ENCODE results near the gene YJU2.

Gene YJU2

GRCh38 chr19:4301590-4302242, 54.8 kb downstream of the YJU2 start:
- DNase-seq: no peak

- DNase-seq: no peak
These were observed 55.4 kb downstream of the YJU2 start, which contains the start of gene TMIGD2 for GRCh38 chr19:4302243-4302640. Gene TMIGD2 (minus strand): TSS chr19:4302389. CDS start chr19:4302385, 4 bp downstream.

- DNase-seq: no peak
These were observed 57.1 kb downstream of the YJU2 start for GRCh38 chr19:4303819-4304537.

GRCh38 chr19:4304538-4305256, 57.8 kb downstream of the YJU2 start, which contains the start of gene FSD1:
Gene FSD1 (plus strand): TSS chr19:4304598. CDS start chr19:4304747, 149 bp downstream.
- no peak for DNase-seq

- no peak for DNase-seq
These were observed 58.4 kb downstream of the YJU2 start for GRCh38 chr19:4305257-4305612.

- DNase-seq: no peak
These were observed 58.8 kb downstream of the YJU2 start for GRCh38 chr19:4305659-4306058.

GRCh38 chr19:4310247-4311121, 63.6 kb downstream of the YJU2 start:
- no peak for DNase-seq

- no peak for DNase-seq
These were observed 67.1 kb downstream of the YJU2 start for GRCh38 chr19:4313847-4314490.

GRCh38 chr19:4316956-4317355, 70.1 kb downstream of the YJU2 start:
- no peak for DNase-seq

- no peak for DNase-seq
These were observed 71.6 kb downstream of the YJU2 start for GRCh38 chr19:4318460-4318859.

All from NCI-H2081 treated with DMSO at 0.1 percent for 48 hours (cell line).